Germinal center (tissue), 1 donor: ENCODE data around the gene CCDC74A.
"Not testable (repeated sequence)": the region's sequence is repeated elsewhere in the genome, so short reads cannot be mapped to it uniquely, and the experiment has no call there.

Source experiments
- DNase-seq: peaks from one replicate; pipeline ENCODE4 v3.0.0; 2012; ENCODE audit warnings: mixed read lengths, low spot score

CCDC74A gene

DNA sequence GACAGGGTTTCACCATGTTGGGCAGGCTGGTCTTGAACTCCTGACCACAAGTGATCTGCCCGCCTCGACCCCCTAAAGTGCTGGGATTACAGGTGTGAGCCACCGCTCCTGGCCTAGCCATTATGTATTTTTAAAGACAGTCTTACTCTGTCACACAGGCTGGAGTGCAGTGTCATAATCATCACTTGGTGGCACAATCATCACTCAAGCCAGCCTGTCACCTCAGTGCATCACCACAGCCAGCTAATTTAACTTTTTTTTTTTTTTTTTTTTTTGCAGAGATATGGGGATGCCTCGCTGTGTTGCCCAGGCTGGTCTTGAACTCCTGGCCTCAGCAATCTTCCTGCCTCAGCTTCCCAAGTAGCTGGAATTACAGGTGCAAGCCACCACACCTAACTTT is 24.1 kb upstream of the CCDC74A start:
- DNase-seq = not testable (repeated sequence)

DNA sequence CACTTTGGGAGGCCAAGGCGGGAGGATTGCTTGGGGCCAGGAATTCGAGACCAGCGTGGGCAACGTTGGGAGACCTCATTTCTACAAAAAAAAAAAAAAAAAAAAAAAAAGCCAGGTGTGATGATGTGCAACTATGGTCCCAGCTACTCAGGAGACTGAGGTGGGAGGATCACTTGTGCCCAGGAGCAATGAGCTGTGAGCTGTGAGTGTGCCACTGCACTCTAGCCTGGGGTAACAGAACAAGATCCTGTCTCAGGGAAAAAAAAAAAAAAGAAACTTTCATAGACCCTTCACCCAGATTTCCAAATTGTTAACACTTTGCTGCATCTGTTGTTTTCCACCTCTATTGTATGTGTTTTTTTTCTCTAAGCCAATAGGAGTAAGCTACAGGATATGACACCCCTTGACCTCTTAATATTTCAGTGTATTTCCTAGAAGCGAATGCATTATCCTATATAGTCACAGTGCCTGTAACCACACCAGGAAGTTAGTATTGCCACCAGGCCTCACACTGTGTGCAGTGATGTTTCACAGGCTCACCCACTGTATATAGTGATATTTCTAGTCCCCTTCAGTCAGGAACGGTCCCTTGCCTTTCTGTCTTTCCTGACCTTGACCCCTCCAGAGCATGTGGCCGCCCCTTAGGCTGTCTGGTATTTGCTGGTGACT is 23.5 kb upstream of the CCDC74A start:
- DNase-seq = not testable (repeated sequence)

DNA sequence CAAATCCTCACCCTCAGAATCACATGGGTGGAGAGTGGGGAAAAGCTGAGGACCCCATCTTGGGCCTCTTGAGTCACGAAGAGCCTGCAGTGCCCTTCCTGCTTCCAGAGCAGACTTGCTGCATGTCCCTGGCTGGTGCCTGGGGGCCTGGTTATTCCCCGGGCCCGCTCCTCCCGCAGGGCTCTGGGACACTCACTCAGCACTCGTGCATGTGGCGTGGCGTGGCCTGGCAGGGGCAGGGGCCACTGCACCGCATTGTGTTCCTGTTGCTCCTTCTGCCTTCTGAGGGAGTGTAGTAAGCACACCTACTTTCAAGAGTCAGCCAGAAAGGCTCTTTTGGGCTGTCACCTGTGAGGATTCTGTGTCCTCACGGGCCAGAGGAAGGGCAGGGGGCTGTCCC is 18.1 kb upstream of the CCDC74A start:
- DNase-seq = no peak

DNA sequence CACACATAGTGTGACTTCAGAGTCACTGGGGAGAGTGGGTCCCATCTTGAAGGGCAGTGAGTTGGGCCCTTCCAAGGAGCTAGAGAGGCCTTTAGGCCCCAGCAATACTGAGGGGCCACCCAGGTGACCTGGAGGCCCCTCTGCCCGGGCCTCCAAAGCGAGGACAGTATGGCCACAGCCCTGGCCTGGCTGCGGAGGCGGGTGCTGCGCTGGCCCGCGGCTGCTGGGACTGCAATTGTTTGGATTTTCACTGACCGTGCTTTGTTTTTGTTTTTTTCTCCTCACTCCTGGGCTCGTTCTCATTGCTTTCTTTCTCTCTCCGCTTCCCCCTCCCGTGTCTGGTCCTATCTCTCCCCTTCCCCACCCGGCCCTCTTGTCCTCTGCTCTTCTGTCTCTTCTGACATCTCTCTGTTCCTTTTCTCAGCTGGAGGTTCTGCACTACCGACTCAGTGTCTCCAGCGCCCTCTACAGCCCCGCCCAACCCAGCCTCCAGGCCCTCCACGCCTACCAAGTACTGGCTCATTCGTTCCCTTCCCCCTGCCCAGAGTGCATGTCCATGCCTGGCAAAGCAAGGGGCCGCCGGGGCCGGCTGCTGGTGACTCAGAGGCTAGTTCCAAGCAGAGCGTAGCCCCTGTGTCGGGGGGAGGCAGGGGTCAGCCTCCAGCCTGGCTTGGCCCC is 16.3 kb upstream of the CCDC74A start:
- DNase-seq = not testable (repeated sequence)

DNA sequence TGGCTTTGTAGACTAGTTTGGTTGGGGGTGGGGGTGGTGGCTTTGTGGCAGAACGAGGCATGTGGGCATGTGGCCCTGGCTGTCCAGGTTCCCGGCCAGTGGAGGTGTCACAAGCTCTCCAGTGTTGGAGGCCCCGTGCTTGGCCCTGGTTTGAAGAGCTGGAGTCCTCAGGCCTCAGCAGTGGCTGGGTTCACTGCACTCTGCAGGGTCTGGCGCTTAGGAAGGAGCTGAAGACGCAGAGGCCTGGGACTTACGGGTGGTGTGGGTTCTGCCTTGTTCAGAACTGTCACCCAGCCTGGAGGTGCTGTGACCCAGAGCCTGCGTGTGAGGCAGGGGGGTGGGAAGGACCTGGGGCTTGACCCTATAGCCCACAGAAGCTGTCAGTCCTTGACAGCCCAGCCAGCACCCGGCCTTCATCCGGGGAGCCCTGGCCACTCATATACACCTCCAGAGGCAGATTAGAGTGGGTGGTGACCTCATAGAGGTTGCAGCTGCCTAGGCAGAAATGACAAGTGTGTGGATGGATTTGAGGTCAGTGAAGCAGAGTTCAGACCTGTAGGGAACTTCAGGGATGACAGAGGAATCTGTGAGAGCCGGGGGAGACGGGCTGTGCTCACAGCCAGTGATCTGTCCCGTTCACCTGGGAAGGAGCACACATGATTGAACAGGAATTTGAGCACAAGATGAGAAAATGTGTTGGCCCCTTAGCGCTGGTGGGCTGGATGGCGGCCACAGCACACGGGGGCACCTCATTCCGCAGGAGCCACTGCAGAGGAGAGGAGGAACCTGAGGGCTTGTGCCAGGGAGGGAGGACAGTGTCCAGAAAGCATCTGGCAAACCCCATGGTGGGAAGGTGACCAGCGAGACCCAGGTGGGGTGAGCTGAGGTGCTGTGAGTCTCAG is 15.5 kb upstream of the CCDC74A start:
- DNase-seq = not testable (repeated sequence)

DNA sequence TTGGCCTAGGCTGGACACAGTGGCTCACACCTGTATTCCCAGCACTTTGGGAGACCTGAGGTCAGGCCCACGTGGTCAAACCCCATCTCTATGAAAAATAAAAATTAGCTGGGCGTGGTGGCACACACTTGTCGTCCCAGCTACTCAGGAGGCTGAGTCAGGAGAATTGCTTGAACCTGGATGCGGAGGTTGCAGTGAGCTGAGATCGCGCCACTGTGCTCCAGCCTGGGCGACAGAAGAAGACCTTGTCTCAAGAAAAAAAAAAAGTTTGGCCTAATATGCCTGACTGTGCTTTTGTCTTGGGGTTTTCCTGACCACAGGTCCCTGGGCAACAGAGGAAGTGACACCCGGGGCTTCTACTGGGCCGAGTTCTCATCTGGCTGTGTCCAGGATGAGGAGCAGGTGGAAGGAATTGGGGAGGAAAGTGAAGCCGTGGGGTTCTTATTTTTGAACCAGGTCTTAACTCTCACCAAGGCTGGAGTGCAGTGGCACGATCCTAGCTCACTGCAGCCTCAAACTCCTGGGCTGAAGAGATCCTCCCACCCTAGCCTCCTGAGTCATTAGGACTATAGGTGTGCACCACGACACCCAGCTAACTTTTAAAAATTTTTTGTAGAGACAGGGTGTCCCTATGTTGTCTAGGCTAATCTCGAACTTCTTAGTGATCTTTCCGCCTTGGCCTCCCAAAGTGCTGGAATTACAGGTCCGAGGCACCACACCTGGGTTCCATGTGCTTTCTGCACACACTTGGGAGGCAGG is 13.1 kb upstream of the CCDC74A start:
- not testable (repeated sequence) for DNase-seq

DNA sequence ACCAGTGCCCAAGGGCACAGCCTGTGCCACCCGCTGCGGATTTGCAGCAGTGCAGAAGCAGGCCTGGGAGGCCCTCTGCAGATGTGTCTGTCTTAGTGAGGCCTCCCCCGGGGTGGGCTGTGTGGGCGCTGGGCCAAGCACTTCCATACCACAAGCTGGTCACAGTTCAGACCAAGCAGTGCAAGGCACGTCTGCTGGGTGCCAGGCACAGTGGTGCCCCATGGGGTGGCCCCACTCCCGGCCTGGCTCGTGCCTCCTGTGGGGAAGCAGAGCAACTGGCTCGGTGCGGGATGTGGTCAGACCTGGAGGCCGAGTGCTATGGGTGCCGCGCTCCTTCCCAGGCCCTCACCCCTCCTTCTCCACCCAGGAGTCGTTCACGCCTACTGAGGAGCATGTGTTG is 12.5 kb upstream of the CCDC74A start:
- not testable (repeated sequence) for DNase-seq

DNA sequence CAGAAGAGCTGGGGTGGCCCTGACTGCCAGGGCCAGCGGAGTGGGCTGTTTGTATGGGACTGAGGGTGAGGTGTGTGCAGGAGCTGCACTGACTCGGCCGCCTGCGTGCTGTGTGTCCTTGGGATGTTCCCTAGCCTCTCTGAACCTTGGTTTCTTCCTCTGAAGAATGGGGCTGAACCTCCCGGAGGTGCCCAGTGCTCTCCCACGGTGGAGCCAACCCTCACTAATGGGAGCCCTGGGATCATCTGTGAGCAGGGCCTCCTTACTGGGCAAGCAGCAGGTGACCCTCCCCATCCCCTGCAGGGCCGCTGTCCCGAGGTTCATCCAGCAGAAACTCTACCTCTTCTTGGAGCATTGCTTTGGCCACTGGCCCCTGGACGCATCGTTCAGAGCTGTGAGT is 11.7 kb upstream of the CCDC74A start:
- DNase-seq = no peak

DNA sequence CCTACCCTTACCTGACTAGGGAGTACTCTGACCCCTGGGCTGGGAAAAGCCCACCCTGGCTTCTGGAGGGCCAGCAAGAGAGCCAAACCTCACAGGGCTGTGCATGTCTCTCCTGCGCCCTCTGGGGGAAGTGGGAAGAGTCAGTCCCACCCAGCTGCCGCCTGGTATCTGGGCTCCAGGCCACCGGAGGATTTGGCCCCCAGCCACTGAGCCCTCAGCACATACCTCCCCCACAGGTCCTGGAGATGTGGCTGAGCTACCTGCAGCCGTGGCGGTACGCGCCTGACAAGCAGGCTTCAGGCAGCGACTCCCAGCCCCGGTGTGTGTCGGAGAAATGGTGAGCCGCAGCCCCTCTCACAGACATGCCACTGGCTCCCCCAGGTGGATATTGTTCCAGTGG is 11.1 kb upstream of the CCDC74A start:
- not testable (repeated sequence) for DNase-seq

DNA sequence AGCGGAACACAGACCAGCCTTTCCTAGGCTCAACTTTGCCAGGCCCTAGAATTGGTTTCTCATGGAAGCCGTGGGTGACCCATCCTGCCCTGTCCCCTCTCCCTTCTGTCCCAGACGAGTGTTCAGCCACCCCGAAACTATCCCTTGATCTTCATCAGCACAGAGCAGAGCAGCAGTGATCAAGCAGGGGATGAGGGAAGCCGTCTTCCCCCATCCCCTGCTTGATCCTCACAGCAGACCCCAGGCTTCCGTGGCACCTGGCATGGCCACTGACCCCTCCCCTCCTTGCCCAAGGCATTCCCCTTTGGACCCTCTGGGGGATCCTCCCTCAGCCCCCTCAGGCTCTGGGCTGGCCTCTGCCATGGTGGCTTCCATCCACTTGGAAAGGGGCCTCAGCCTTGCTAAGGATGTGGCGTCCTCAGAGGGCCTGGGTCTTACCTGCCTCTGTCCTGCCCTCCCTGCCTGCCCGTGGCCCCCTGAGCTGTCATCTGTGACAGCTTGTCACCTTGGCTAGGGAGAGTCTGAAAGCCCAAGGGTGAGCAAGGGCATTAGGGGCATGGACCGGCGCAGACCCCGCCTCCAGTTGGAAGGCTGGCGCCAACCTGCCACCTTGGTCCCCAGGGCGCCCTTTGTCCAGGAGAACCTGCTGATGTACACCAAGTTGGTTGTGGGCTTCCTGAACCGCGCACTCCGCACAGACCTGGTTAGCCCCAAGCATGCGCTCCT is 10.4 kb upstream of the CCDC74A start:
- no peak for DNase-seq

DNA sequence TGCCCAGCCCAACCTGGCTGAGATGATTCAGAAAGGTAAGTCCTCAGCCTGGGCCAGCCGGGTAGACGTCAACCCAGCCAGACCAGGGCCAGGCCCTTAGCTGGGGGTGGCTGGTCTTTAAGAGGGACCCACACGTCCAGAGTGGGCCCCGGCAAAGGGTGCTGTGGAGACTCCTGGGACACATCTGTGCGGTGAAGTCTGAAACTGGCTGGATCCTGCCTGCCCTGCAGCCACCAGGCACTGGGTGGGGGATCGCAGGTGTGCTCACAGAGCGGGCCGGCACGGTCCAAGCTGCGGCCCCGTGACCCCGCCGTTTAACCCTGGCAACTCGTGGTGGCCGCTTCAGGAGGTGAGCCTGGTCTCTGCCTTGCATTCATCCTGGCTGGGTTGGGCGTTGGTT is 9.8 kb upstream of the CCDC74A start:
- not testable (repeated sequence) for DNase-seq

DNA sequence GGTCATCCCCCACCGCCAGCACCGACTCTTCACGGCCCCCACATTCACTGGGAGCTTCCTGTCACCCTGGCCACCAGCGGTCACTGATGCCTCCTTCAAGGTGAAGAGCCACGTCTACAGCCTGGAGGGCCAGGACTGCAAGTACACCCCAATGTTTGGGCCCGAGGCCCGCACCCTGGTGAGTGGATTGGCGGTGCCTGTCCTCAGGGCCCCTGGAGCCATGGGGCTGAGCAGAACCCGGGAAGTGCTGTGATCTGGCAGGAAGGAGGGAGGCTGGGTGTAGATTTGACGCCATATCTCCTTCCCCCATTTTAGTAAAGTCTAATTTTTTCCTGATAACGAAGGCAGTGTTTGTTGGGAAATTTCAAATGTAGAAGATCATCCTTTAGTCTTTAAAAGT is 9.2 kb upstream of the CCDC74A start:
- DNase-seq = not testable (repeated sequence)

DNA sequence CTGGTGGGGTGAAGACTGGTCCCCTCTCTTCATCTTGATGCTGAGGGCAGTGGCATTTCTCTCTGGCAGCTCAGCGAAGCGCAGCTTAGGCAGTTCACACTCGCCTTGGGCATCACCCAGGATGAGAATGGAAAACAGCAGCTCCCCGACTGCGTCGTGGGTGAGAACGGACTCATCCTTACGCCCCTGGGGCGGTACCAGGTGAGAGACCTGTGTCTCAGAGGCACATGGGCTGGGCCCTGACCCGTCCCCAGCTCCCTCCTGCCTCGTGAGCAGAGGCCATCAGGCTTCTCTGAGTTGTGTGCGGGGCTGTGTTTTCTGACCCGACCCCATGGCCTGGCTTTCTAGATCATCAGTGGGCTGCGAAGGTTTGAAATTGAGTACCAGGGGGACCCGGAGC is 8.2 kb upstream of the CCDC74A start:
- no peak for DNase-seq

DNA sequence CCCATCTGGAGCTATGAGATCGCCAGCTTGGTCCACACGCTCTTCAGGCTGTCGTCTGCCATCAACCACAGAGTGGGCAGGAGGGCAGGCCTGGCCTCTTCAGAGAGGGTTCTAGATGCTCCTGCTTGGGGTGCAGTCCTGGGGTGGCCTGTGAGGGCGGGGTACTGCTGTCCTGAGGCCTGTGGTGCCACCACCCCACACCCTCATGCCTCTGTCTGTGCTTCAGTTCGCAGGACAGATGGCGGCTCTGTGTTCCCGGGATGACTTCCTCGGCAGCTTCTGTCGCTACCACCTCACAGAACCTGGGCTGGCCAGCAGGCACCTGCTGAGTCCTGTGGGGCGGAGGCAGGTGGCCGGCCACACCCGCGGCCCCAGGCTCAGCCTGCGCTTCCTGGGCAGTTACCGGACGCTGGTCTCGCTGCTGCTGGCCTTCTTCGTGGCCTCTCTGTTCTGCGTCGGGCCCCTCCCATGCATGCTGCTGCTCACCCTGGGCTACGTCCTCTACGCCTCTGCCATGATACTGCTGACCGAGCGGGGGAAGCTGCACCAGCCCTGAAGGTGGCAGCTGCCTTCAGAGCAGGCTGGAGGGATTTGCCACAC is 7.7 kb upstream of the CCDC74A start:
- DNase-seq = not testable (repeated sequence)

DNA sequence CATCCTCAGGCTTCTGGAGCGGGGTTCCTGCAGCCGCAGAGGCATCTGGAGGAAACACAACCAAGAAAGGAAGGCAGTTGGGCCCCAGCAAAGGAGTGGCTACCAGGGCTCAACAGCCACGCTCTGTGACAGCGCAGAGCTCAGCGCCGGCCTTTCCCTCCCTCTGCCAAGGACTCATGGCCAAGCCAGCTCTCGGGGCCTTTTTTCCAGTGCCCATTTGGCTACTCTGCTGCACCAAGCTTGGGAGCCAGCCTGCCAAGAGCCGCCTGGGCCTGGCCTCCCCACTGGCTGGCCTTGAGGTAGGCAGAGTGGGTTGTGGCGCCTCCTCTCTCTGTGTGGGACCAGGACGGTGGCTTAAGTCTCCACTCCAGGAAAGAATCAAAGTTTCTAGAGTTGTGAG is 7.2 kb upstream of the CCDC74A start:
- no peak for DNase-seq

DNA sequence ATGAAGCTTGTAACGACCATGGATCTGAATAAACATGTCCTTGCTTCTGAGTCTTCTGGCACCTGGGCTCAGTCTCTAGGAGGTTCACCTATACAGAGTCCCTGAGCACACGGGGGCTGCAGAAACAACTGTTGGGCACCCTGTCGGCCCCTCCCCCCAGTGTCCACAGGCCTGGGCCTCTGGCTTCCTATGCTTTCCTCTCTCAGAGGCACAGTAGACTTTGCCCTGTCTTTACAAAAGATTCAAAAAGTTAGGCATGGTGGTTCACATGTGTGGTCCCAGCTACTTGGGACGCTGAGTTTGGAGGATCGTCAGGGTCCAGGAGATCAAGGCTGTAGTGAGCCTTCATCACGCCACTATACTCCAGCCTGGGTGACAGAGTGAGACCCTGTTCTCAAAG is 6.2 kb upstream of the CCDC74A start:
- not testable (repeated sequence) for DNase-seq

DNA sequence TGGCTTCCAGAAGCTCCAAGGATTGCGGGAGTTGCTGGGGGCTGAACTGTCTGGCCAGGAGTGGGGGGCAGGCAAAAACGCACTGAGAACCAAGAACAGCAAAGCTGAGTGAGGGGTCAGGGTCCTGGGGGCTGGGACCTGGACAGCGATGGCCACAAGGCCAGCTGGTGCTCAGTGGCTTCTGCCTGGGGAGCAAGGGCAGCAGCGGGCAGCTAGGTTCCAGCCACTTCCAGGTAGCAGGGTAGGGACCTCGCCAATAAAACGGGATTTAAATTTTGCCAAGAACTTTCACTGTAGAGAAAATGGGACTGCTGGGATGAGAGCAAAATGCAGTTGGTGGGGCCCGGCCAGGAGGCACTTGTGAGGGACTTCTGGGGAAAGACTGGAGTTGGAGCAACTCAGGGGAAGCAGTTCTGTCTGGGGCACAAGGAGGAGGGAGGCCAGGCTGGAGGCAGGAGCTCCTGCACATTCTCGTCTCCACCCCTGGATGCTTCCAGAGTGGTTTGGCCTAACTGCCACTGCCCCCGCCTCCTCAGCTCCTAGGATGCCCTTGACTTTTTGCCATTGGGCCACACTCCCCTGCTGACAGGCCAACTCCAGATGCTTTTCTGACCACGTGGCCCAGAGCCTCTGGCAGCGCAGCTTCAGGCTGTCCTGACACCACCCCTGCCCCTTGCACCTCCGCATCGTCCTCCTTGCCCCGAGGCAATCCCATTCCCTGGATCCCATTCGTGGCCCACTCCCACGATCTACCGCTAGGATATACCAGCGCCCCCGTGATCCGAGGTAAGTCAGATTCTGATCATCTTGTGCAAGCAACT is 5.5 kb upstream of the CCDC74A start:
- DNase-seq = no peak

DNA sequence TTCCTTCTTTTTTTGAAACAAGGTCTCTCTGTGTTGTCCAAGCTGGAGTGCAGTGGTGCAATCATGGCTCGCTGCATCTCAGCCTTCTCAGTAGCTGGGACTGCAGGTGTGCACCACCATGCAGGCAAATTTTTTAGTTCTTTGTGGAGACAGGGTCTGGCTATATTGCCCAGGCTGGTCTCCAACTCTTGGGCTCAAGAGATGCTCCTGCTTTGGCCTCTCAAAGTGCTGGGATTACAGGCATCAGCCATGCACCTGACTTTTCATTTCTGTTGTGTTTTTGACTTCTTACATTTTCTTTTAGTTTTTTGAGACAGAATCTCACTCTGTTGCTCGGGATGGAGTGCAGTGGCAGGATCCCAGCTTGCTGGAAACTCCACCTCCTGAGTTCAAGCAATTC is 2.4 kb upstream of the CCDC74A start:
- not testable (repeated sequence) for DNase-seq

DNA sequence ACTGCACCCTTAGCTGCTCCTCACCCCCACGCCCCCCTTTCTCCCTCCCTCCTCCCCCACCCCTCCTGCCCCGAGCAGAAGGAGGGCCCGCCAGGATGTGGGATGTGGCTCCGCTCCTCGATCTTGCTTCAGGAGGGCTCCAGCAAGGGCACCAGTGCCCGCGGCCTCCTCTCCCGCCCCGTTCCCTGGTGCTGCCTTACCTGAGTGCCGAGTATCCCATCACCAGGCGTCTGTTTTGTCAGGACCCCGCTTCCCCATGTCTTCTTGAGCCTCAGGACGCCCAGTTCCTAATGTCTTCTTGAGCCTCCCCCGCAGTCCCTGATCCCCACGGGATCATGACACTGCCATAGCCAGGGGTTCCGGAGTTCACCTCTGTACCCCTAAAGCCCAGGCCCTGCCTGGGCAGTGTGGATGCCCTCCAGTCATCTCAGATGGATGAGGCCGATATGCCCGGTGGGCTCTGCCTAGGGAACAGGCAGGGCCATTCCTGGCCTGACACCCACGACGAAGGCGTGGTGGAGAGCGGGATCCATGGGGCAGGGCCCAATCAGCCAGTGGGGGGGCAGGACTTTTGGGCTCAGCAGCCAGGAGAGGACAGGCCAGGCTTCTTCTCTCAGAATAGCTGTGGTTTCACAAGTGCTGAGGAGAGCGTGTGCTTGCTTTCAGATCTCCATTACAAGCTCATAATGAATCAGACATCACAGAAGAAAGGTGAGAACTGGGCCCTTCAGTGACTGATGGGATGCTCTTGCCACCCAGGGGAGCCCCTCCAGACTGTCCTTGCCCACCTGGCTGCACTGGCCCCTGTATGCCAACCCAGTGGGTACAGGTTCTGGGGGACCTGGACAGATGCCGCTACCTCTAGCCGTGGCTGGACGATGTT is 1.5 kb downstream of the CCDC74A start:
- DNase-seq = not testable (repeated sequence)
